Hematopoietic multipotent progenitor cell treated with erythropoietin and hydrocortisone succinate and interleukin-3 and kit ligand, for 8 days (in vitro differentiated cells): ENCODE results near the gene CCDC12.

Source experiments
- DNase-seq: peaks from one replicate; pipeline ENCODE4 v3.0.0-alpha.2; 2015

The CCDC12 gene

GRCh38 chr3:46995901-46996562 is 19.5 kb upstream of the CCDC12 start:
- DNase-seq = no peak

- DNase-seq = no peak
These were observed 18.5 kb upstream of the CCDC12 start for GRCh38 chr3:46994801-46995731.

GRCh38 chr3:46993986-46994385 is 17.4 kb upstream of the CCDC12 start:
- no peak for DNase-seq

DNA sequence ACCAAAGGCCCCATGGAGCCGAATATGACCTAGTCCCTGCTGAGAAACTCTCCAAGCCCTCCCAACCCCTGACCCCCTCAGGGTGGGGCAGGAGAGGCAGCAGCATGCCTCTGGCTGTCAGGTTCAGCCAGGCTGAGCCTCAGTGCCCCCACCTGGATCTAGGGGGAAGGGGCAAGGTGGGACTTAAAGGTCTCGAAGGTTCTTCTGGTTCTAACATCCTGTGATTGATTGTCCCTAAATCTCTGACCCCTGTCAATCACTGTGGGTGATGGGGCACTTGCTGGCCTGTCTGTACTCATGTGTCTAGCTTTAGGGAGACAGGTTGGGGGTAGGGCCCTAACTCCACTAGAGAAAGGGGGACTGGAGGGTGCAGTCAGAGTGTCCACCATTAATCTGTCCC is 16.7 kb upstream of the CCDC12 start:
- no peak for DNase-seq

GRCh38 chr3:46992231-46992630 is 15.7 kb upstream of the CCDC12 start:
- DNase-seq = no peak

DNA sequence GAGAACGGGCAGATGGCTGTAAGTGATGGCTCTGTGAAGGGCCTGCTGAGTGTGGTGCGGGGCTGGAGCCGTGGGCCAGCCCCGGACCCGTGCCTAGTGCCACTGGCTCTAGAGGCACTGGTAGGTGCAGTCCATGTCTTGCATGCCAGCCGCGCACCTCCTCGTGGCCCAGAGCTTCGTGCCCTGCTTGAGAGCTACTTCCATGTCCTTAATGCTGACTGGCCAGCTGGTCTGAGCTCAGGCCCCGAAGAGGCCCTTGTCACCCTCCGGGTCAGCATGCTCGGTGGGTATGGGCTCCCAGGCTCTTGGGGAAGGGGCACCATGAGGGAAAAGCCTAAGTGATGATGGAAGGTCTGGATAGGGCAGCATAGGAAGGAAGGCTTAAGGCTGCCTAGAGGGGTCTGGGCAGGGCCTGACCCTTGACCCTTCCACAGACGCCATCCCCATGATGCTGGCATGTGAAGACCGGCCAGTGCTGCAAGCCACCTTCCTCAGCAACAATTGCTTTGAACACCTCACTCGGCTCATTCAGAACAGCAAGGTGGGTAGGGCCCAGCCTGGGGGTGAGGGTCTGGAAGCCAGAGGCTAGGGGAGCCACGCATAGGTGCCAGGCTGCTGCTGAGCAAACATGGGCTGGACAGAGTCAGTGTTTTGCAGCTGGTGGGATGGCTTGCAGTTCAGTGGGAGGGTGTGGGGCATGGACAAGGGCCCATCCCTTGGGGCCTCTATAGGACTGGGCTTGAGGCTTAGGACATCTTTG is 15.0 kb upstream of the CCDC12 start:
- DNase-seq = no peak

- DNase-seq = no peak
These were observed 14.2 kb upstream of the CCDC12 start for GRCh38 chr3:46990573-46991374.

DNA sequence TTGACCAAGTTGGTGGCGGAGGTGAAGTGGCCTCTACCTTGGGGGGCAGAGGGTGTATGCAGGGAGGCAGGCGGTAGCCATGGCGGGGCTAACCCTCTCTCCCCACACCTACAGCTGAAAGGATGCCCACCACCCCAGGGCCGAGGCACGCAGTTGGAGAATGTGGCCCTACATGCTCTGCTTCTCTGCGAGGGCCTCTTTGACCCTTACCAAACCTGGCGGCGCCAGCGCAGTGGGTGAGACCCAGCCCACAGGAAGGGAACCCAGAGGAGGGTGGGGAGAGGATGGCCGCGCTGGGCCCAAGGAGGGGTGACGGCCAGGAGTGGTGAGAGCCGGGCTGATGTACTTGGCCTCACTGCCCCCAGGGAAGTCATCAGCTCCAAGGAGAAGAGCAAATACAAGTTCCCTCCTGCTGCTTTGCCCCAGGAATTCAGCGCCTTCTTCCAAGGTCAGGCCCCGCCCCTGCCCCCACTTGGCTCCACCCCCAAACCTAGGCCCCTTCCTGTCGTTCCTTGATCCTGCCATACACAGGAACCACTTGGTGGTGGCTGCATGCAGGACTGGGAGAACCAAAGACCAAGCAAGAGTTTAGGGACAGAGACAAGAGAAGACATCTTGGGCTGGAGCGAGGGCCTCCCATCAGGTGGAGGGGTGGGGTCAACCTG is 12.7 kb upstream of the CCDC12 start:
- no peak for DNase-seq

- no peak for DNase-seq
These were observed 12.1 kb upstream of the CCDC12 start for GRCh38 chr3:46988616-46989015.

DNA sequence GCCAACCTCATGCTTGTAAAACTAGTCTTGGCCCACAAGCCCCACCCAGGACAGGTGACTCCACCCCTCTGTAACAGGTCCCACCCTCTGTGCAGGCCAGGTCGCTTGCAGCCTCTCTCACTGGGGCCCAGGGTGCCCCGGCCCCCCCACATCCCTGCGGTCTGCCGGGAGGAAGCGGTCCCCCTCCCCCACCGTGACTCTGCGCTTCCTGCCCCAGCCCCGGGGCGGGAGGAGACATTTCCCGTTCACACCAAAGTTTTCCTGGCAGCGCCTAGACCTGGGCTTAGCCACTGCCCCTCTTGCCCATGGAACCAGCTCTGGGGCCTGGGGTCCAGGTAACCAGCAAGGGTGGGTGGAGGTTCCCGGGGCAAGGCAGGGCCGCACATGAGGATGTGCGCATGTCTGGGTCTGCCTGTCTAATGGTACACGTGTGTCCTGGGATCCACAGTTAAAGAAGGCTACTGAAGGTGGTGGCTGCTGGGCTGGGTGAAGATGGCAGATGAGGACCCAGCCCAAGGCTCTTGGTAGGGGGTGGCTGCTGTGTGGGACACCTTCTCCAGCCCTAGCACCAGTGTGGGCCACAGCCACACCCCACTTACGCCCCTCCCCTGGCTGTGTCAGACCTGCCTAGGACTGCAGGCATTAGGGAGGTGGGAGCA is 11.3 kb upstream of the CCDC12 start:
- DNase-seq = peak; percentile 85

DNA sequence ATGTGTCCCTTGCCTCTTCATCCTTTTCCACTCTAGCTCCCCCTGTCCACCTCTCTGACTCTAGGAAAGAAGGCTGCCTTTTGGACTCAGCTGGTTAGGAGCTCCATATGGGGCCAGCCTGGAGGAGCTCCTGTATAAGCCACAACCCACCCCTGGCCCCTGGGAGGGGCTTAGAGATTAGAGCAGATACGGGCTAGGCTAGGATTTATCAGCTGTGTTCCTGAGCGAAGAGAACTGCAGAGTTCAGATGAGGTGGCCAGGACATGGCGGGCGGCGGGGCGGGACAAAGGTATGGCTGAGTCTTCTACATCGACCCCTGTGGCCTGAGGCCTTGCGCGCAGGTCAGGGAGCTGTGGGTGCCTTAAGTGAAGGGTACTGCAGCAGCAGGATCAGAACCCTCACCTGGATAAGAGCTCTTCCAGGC is 10.8 kb upstream of the CCDC12 start:
- DNase-seq = peak; percentile 86

GRCh38 chr3:46986782-46987310 is 10.3 kb upstream of the CCDC12 start:
- DNase-seq = no peak

- no peak for DNase-seq
These were observed 9.6 kb upstream of the CCDC12 start for GRCh38 chr3:46986055-46986730.

GRCh38 chr3:46985588-46985987 is 9.0 kb upstream of the CCDC12 start:
- DNase-seq = no peak

DNA sequence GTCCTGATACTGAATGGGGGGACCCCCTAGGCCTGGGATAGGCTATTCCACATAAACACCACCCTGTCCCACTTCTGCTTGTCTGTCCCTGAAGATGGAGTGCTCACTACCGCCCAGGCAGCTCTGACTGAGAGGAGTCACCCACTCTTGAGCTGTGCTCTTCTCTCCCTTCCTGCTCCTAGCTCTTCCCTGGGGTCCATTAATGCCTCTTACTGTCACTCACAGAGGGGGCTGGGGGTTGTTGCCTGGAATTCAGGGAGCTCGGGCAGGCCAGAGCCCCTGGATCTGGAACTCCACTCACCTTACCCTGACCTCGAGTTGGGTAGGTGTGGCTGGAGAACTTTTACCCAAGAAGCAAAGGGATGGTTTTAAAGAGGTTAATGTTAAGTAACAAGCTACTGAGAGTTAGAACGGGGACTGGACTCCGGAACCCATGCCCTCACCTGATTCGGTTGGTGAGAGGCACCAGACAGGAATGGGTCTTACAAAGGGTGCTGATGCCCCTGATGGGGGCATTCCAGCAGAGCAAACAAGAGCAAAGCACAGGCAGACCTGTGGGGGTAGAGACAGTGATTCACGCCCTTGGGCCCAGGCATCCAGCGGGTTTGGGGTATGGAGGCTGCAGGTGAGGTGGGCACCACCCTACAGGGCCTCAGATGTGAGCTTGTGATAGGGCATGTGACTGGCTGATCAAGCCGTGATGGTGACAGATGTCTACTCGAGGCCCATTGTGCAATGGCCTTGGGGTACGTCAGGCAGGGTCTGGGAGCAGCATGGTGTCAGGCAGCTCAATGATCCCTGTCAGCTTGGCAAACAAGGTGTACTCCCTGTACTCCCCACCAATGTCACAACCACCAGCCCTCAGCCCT is 8.3 kb upstream of the CCDC12 start:
- DNase-seq = no peak

DNA sequence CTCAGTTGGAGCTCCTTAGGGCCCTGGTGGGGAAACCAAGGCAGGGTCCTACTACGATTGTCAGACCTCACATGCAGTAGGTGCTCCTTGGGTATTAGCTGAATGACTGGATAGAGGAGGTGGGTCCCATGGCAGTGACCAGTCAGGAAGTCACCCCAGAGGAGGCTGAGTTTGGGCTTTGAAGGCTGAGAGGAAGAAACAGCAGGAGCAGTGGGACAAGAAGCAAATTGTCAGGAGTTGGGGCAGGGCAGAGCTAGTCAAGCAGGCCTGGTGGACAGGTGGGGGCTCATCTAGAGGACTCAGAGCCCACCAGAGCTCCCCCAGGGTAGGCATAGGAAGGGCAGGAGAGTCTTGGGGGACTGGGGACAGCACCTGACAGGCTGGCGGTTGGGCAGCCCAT is 6.0 kb upstream of the CCDC12 start:
- no peak for DNase-seq

- no peak for DNase-seq
These were observed 5.5 kb upstream of the CCDC12 start for GRCh38 chr3:46981932-46982471.

DNA sequence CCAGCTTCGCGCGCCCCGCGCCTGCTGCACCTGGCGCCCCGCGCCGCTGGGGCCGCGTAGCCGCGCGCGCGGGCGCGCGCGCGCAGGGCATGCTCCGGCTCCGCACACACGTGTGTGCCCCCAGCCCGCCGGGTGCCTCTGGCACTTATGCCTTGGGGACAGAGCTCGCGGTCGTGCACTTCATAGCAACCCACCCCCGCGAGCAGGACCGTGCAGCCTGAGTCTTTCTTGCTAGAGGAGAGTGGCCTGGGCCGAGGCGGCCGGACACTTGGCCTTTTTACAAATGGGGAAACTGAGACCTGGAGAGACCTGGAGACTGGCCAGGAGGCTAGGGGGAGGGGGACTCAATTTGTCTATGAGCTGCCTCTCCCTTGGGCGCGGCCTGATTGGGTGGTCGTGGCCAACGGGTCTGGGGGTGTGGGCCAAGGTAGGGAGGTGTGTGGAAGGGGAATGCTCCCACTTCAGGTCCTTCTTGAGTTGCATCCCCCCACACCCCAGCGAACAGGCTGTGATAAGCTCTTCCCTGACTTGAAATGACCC is 3.5 kb upstream of the CCDC12 start:
- DNase-seq = peak; percentile 28
